Measurements from ENCODE around the gene OLFM4. TPM values are rescaled to one million over a fixed set of nuclear protein-coding genes. Genes with fewer than 3 reads are reported as not detected.

OLFM4 gene
- total RNA-seq, 1 donor from 2014 or later = not detected

DNA sequence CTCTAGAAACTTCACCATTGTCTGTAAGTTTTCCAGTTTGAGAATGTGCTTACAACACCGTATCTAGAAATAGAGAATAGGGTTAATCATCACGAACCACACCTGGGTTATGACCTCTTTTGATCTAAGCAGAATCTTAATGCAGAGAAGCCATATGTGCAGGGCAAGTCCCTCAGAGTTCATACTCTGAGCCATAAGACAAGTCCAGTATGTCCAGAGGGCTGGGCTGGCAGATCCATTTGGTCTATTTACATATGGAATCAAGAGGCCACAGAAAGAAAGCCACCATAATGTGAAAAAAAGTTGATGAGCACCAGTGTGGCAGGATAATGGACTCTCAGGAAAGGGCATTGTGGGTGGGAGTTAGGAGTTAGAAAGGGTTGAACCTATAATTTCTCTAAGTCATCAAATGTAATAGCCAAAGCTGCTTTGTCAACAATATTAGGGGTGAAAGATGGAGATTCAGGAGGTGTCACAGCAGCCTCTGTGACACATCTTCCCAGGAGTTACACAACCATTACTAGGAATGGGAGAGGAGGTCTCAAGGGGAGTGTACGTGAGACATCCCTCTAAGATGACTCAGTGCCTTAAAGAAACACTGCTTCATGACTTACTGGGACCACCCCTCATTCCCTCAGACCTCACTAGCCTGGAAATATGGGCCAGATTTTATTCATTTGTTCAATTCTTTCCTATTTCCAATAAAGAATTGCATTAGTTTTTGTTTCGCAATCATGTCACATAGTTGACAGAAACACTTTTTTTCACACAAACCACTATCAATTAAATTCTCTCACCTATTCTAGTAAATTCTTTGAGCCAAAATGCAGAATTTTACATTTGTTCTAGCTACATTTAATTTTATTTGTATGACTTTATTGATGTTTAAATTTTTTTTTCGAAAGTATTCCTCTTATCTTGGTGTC, 30.4 kb upstream of the OLFM4 start:
- H3K36me3 Mint-ChIP-seq = no peaks in the 10 kb centered on the region

GRCh38 chr13:52999093-52999696, 29.4 kb upstream of the OLFM4 start:
- H3K4me3 Mint-ChIP-seq = no peak overlapping the region
- no peaks in the 10 kb centered on the region for H3K36me3 Mint-ChIP-seq
- DNase-seq (ENCODE audit: low spot score in 2 of 2, unreplicated experiment in 2 of 2) = no peak
- TF ChIP-seq, protein P1, sequence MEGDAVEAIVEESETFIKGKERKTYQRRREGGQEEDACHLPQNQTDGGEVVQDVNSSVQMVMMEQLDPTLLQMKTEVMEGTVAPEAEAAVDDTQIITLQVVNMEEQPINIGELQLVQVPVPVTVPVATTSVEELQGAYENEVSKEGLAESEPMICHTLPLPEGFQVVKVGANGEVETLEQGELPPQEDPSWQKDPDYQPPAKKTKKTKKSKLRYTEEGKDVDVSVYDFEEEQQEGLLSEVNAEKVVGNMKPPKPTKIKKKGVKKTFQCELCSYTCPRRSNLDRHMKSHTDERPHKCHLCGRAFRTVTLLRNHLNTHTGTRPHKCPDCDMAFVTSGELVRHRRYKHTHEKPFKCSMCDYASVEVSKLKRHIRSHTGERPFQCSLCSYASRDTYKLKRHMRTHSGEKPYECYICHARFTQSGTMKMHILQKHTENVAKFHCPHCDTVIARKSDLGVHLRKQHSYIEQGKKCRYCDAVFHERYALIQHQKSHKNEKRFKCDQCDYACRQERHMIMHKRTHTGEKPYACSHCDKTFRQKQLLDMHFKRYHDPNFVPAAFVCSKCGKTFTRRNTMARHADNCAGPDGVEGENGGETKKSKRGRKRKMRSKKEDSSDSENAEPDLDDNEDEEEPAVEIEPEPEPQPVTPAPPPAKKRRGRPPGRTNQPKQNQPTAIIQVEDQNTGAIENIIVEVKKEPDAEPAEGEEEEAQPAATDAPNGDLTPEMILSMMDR (IDR thresholded peaks at IDR 0.05; ENCODE audit: unreplicated experiment) = no peak
- no peak overlapping the region for H3K27ac Mint-ChIP-seq
- no peaks in the 10 kb centered on the region for H3K9me3 Mint-ChIP-seq
- H3K27me3 Mint-ChIP-seq (ENCODE audit: low read depth) = peaks cover 2% of the 10 kb centered on the region
- peaks cover 30% of the 10 kb centered on the region for H3K4me1 Mint-ChIP-seq

More for the DNA sequence above, 30.4 kb upstream of the OLFM4 start:
- no peak for DNase-seq (ENCODE audit: low spot score in 2 of 2, unreplicated experiment in 2 of 2)
- no peaks in the 10 kb centered on the region for H3K9me3 Mint-ChIP-seq
- peaks cover 2% of the 10 kb centered on the region for H3K27me3 Mint-ChIP-seq (ENCODE audit: low read depth)
- no peak overlapping the region for H3K27ac Mint-ChIP-seq
- H3K4me1 Mint-ChIP-seq = peaks cover 34% of the 10 kb centered on the region
- no peak overlapping the region for H3K4me3 Mint-ChIP-seq
- TF ChIP-seq, protein P1 (IDR thresholded peaks at IDR 0.05; ENCODE audit: unreplicated experiment) = no peak

DNA sequence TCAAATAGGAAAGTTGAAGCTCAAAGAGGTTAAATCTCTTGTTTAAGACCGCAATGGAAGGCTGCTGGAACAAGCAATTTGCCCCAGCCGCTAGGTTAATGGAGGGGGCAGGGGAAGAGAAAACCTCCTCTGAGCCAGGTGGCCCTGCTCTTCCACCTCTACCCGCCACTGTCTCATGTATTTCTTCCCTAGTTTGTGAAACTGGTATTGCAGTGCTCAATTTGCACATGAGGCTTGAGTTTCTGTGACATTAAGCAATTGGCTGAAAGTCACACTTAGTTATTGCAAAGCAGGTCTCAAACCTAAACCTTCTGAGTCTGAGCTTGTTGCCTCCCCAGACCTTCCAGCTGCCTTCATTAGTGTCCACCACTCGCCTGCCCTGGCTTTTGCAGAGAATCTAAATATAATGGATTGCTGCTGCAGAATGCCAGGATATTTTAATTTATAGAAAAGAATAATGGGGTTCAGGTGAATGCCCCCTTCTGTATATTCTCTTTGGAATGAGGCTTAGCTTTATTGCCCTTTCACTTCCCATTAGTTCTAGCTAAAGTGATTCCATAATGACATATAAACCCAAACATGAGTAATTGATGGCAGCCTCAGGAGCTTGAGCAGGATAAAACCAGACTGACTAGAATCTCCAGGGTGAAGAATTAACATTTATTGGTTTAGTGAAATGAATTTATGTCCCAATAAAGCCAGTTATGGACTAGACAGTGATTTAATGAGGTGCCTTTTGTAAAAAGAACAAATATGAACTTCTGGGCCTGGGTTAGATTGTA, 27.0 kb upstream of the OLFM4 start:
- H3K4me3 Mint-ChIP-seq = no peak overlapping the region
- TF ChIP-seq, protein P1 (IDR thresholded peaks at IDR 0.05; ENCODE audit: unreplicated experiment) = no peak
- H3K27ac Mint-ChIP-seq = peak overlapping the region; percentile 37
- peaks cover 27% of the 10 kb centered on the region for H3K4me1 Mint-ChIP-seq
- H3K36me3 Mint-ChIP-seq = no peaks in the 10 kb centered on the region
- no peaks in the 10 kb centered on the region for H3K9me3 Mint-ChIP-seq
- H3K27me3 Mint-ChIP-seq (ENCODE audit: low read depth) = peaks cover 9% of the 10 kb centered on the region
- no peak for DNase-seq (ENCODE audit: low spot score in 2 of 2, unreplicated experiment in 2 of 2)

GRCh38 chr13:53004573-53004972, 24.0 kb upstream of the OLFM4 start:
- H3K27me3 Mint-ChIP-seq (ENCODE audit: low read depth) = peaks cover 9% of the 10 kb centered on the region
- H3K36me3 Mint-ChIP-seq = no peaks in the 10 kb centered on the region
- no peak overlapping the region for H3K27ac Mint-ChIP-seq
- TF ChIP-seq, protein P1 (IDR thresholded peaks at IDR 0.05; ENCODE audit: unreplicated experiment) = no peak
- no peaks in the 10 kb centered on the region for H3K9me3 Mint-ChIP-seq
- DNase-seq (ENCODE audit: low spot score in 2 of 2, unreplicated experiment in 2 of 2) = no peak
- no peak overlapping the region for H3K4me3 Mint-ChIP-seq
- H3K4me1 Mint-ChIP-seq = peaks cover 25% of the 10 kb centered on the region

- no peak overlapping the region for H3K4me3 Mint-ChIP-seq
- no peak for DNase-seq (ENCODE audit: low spot score in 2 of 2, unreplicated experiment in 2 of 2)
- no peak overlapping the region for H3K27ac Mint-ChIP-seq
These were observed 23.0 kb upstream of the OLFM4 start for GRCh38 chr13:53005626-53006025.

More at GRCh38 chr13:53005626-53006025, 23.0 kb upstream of the OLFM4 start:
- peaks cover 9% of the 10 kb centered on the region for H3K27me3 Mint-ChIP-seq (ENCODE audit: low read depth)
- no peaks in the 10 kb centered on the region for H3K9me3 Mint-ChIP-seq
- peaks cover 25% of the 10 kb centered on the region for H3K4me1 Mint-ChIP-seq
- H3K36me3 Mint-ChIP-seq = no peaks in the 10 kb centered on the region
- TF ChIP-seq, protein P1 (IDR thresholded peaks at IDR 0.05; ENCODE audit: unreplicated experiment) = no peak
